ENCODE results near the gene HMCN1.

The HMCN1 gene

GRCh38 chr1:185912504-185912903, 178.3 kb downstream of the HMCN1 start:
- no peak for DNase-seq (ENCODE audit: low read depth)

GRCh38 chr1:185914089-185914488, 179.9 kb downstream of the HMCN1 start:
- no peak for DNase-seq (ENCODE audit: low read depth)

DNA sequence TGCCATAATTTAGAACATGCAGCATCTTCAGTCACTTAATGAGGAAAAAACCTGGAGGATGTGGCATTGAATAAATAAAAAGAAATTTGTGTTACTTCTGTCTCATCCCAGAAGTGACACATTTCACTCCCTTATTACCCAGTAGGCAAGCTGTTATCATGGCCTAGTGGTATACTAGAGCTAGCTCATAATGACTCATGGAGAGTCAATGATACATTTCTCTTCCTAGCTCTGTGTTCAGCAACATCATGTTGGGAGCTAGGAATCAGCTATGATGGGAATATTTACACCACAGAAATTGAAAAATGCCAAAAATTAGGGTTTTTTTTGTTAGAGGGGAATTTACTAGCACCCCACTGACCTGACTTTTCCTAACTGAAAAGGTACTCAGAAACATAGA, 182.7 kb downstream of the HMCN1 start:
- DNase-seq (ENCODE audit: low read depth) = no peak

GRCh38 chr1:185917646-185918045, 183.5 kb downstream of the HMCN1 start:
- DNase-seq (ENCODE audit: low read depth) = no peak

DNA sequence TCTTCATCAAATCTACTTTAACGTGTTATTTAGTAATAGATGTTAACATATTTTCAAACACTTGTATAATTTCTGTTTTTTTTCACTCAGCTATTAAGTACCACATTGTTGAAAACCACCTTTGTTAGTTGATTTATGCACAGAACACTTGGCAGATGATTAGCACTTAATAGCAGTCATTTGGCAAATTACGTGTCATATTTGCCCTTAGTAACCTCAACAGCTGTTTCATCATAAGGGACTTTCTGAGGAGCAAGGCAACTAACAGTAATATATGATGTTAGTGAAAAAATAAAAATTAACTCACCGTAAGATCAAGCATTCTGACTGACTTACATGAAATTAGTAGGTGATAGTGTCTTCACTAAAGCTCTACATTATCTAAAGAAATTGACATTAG, 186.4 kb downstream of the HMCN1 start:
- DNase-seq (ENCODE audit: low read depth) = no peak

GRCh38 chr1:185921636-185922035, 187.4 kb downstream of the HMCN1 start:
- no peak for DNase-seq (ENCODE audit: low read depth)

- DNase-seq (ENCODE audit: low read depth) = no peak
Measured at GRCh38 chr1:185926588-185926987, 192.4 kb downstream of the HMCN1 start.

- DNase-seq (ENCODE audit: low read depth) = no peak
Measured at GRCh38 chr1:185929776-185930175, 195.6 kb downstream of the HMCN1 start.

DNA sequence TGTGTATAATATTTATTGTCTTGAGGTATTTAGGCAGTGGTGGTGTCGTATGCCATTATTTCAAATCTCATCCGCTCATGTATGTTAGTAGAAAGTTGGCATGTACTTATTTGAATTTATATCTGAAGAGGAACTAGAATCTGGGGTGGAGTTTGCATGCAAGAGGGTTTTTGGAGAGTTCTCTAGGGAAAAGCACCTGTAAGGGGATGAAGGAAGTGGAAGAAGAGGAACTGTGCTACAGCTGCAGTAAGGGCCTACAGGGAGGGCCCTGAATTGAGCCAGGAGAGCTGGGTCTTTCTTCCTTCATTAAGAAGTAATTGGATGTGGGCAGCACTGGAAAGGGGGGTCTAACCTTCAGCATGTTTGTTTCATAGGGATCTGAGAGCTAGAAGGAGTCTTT, 197.2 kb downstream of the HMCN1 start:
- no peak for DNase-seq (ENCODE audit: low read depth)

DNA sequence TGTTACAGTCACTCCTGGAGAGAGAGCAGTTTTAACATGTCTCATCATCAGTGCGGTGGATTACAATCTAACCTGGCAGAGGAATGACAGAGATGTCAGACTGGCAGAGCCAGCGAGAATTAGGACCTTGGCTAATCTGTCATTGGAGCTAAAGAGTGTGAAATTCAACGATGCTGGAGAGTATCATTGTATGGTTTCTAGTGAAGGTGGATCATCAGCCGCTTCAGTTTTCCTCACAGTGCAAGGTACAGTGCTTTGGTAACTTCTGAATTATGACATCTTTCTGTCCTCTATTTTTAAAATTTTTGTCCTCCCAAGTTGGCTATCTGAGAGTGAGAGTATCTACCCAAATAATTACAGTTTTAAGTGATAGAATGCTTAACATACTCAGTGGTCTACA, 199.4 kb downstream of the HMCN1 start:
- DNase-seq (ENCODE audit: low read depth) = no peak

DNA sequence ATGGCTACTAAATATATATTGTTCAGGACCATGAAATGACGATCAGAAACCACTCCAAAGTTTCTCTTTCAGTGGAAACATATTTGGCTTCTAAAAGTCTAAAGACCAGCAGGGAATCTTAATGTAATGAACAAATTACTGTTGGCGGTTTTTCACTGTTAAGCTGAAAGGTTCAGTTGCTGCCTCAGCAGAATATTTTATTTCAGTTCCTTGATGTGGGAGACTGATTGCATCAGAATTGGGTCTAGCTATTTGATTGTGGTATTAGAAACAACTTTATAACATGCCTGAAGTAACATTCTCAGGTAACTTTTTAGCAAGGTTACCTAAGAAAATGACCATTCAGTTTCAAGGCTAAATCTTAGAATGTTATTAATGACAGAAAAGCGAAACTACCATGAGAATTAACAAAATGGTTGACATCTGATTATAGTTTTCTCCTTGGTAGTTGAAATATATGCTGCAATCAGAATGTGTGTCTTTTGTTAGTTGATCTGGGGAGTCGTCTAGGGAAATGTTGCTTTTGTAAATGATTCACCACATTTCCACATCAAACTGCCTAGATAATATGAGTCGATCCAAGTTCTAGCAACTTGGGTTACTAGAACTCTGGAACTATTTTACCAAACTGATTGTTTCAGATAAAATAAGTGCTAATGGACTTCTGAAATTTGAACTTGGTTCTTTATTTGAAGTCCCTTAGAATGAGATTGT, 200.4 kb downstream of the HMCN1 start:
- no peak for DNase-seq (ENCODE audit: low read depth)

DNA sequence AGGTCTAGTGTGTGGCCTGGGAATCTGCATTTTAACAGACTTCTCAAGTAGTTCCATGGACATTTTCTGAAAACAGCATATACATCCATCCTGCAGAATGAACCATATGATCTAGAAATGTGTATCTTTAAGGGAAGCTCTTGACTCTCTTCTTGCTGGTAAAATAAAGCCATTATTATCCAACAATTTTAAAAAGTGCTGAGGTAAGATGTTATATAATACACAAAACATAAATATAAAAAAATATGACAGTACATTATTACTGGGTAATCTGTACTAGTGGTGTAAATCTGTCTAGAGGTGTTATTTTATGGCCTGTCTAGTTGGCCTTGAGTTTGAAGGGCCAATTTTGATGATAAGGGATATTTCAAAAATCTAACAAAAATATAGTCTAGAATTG, 201.2 kb downstream of the HMCN1 start:
- no peak for DNase-seq (ENCODE audit: low read depth)

- no peak for DNase-seq (ENCODE audit: low read depth)
Measured at GRCh38 chr1:185936641-185937040, 202.4 kb downstream of the HMCN1 start.

- DNase-seq (ENCODE audit: low read depth) = no peak
Measured at GRCh38 chr1:185938396-185938795, 204.2 kb downstream of the HMCN1 start.

GRCh38 chr1:185939142-185939541, 205.0 kb downstream of the HMCN1 start:
- no peak for DNase-seq (ENCODE audit: low read depth)

DNA sequence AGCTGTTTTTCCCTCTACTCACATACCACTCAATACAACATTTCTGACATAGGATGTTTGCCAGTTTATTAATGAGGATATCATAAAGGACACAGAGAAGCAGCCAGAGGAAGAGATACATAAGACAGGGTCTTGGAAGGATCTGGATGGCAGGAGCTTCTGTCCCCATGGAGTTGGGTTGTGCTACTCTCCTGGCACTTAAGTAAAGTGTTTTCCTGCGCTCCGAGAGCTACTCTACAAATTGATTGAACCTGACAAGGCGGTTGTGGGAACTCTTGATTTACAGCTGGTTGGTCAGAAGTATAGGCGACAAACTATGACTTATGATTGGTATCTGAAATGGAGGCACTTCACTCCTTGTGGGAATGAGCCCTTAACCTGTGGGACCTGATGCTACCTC, 208.8 kb downstream of the HMCN1 start:
- DNase-seq (ENCODE audit: low read depth) = no peak

DNA sequence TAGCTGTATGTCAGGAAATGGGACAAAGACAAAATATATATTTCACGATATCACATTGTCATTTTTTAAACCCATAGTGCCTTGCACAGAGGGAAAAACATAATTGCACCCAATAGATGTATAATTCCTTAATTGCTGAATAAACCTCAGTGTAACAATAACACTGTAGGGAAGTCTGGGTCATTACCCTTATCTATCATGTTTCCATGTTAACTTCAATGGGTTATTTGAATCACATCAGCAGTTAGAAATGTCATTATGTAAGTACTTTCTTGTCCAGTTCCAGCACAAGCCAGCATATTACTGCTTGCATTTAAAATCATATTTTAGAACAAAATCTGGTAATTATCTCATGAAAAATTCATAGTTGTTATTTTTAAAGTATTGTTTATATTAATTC, 222.7 kb downstream of the HMCN1 start:
- DNase-seq (ENCODE audit: low read depth) = no peak

- DNase-seq (ENCODE audit: low read depth) = no peak
Measured at GRCh38 chr1:185957441-185958363, 223.5 kb downstream of the HMCN1 start.

DNA sequence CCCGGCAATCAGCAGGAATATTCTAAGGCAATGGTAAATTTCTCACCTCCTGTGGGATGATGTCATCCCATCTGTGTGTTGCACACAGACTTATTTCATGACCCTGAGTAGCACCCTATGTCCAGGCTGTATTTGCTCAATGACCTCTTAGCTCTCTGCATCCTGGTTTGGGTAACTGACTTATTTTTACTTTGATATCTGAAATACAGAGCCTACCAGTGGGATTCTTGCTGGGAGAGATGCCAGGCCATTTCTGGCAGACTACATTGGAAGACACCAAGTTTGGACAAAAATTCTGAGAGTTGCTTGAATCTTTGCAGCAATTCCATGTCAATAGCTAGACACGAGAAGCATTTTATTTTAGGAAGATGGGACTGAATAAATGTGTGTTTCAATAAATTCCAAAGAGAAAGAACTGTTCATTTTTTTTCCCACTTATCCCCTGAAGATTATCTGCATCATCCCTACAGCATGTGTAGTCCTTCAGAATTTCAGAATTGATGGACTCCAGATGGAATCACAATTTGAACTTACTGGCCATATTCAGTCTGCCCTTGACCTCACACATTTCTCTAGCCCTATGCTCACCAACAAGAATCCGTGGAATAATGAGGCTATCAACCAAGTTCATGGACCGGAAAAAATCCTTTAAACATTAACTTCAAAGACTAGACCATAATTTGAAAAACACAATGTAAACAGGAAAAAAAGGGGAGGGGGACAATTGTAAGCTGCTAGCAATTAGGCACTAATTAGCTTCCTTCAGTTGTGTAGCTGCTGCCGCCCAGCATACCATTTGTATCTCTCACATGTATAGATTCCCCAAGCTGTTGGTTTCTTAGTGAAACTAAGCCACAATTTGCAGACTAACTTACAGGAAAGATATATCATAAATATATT, 226.5 kb downstream of the HMCN1 start:
- no peak for DNase-seq (ENCODE audit: low read depth)

DNA sequence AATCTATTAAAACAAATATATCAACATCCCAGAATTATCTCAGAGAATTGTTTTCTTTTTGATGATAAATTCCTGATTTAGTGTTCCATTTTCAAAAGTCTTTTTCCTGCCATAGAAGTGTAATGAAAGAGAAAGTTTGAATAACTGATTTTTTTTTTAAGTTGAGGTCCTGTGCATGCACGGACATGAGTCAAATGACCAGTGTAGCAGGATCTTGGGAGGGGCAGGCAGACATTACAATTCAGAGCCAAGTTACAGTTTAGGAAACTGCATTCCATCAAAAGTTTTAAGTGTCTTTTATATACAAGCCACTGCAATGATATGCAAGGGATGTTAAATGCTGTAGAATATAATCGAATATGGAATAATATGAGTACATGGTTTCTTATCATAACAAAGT, 227.5 kb downstream of the HMCN1 start:
- DNase-seq (ENCODE audit: low read depth) = no peak

DNA sequence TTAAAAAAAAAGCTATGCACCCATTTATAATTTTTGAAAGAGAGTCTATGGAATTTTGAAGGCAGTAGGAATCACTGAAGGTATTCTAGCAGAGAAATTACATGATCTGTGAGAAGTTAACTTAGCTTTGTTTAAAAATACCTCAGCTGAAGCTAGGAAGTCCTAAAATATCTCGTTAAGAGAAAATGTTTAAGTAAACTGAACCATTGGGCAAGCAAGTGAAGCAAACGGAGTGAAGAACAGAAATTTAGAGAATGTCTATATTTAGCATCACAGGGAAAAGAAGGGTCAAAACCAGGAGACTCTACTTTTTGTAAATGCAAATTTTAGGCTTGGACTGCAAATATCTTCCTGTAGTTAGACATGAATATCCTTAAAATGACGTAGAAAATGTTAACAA, 230.8 kb downstream of the HMCN1 start:
- no peak for DNase-seq (ENCODE audit: low read depth)

DNA sequence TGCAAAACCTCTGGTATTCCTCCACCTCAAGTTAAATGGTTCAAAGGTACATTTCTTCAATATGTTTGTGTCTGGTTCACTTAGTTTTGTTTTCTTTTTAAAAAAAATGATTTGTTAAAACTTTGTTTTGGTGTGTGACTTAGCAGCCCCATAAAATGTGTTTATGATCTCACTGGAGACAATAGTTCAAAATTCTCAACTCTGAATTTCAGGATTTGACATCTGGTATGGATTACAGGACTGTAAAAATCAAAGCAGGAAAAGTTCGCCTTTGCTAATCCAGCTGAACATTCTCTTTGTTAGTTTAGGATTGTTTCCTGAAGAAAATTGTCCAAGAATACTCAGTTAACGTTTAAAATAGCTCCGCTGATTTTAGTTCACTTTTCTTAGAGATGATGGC, 231.7 kb downstream of the HMCN1 start:
- DNase-seq (ENCODE audit: low read depth) = no peak
